ENCODE results near the gene NUDT16L1. TPM values are rescaled to one million over a fixed set of nuclear protein-coding genes. Genes with fewer than 3 reads are reported as not detected.
A peak's percentile ranks its signal among the peaks of the same experiment; 100 is the strongest.

The NUDT16L1 gene
- total RNA-seq, 2 donors from 2014 or later, result 18.7 to 25.4 TPM

DNA sequence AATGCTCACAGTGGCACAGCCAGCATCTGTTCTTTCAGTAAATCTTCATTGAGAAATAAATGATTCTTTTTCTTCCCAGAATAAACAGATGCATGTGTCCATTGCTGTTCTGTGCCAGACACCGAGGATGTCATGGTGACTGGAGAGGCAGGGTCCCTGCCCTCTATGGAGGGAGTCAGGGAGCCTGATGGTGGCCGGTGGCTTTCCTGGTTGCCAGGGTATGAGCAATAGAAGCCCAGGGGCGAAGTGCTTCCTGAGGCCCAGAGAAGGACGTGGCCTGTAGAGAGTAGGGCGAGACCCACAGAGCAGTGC, 29.9 kb upstream of the NUDT16L1 start:
- TF ChIP-seq, protein P1, sequence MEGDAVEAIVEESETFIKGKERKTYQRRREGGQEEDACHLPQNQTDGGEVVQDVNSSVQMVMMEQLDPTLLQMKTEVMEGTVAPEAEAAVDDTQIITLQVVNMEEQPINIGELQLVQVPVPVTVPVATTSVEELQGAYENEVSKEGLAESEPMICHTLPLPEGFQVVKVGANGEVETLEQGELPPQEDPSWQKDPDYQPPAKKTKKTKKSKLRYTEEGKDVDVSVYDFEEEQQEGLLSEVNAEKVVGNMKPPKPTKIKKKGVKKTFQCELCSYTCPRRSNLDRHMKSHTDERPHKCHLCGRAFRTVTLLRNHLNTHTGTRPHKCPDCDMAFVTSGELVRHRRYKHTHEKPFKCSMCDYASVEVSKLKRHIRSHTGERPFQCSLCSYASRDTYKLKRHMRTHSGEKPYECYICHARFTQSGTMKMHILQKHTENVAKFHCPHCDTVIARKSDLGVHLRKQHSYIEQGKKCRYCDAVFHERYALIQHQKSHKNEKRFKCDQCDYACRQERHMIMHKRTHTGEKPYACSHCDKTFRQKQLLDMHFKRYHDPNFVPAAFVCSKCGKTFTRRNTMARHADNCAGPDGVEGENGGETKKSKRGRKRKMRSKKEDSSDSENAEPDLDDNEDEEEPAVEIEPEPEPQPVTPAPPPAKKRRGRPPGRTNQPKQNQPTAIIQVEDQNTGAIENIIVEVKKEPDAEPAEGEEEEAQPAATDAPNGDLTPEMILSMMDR (IDR thresholded peaks at IDR 0.05), result no peak
- TF ChIP-seq POLR2A (IDR thresholded peaks at IDR 0.05), result no peak
- no peaks in the 10 kb centered on the region for H3K9me3 ChIP-seq
- DNase-seq (no peak), ATAC-seq (no peak)
- peaks cover 16% of the 10 kb centered on the region for H3K4me1 ChIP-seq
- 62 to 85% methylated on average over 5 of the region's 5 CpGs for WGBS, 2 donors
- H3K27ac ChIP-seq, result peak overlapping the region in 2 of 4 donors; percentile 11 to 43
- H3K4me3 ChIP-seq, result no peak overlapping the region
- no peaks in the 10 kb centered on the region for H3K27me3 ChIP-seq
- intact Hi-C loops (cut with DNase I), result no loop called here
- H3K36me3 ChIP-seq (replicated peaks in 1 of 2; ENCODE audit: insufficient read depth in 1 of 2, low read depth in 2 of 2), result peaks cover 0 to 12% of the 10 kb centered on the region in 2 donors

DNA sequence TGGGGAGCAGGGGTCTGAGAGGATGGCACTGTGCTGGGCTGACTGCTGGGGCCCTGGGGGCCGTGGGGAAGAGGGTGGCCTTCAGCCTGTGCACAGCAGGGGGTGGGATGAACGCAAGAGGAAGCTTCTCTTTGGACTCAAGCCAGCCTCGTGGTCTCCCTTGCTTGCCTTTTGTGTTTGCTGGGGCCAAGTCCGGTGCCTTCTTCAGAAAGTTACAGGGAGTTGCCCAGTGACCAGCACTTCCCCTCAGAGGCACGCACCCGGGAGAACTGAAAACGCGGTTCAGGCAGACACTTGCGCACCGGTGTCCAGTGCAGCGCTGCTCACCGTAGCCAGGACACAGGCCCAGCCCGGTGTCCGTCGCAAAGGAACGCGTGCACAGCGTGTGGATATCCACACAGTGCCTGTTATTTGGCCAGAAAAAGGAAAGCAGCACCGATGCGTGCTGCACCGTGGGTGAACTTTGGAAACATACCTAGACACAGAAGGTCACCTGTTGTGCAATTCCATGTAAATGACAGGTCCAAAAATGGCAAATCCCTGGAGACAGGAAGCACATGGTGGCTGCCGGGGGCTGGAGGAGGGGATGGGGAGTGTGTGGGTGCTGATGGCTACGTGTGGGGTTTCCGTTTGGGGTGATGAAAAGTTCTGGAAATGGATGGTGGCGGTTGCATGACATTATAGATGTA, 29.4 kb upstream of the NUDT16L1 start:
- TF ChIP-seq, protein P1 (IDR thresholded peaks at IDR 0.05), result no peak
- TF ChIP-seq POLR2A (IDR thresholded peaks at IDR 0.05), result no peak
- Histone ChIP-seq H3K27ac (peak overlapping the region in 2 of 4 donors; percentile 11 to 43), H3K27me3 (no peaks in the 10 kb centered on the region), H3K4me1 (peaks cover 16% of the 10 kb centered on the region), H3K4me3 (no peak overlapping the region), H3K36me3 (replicated peaks in 1 of 2; ENCODE audit: insufficient read depth in 1 of 2, low read depth in 2 of 2) (peaks cover 0 to 13% of the 10 kb centered on the region in 2 donors), H3K9me3 (no peaks in the 10 kb centered on the region)
- no peak for ATAC-seq
- intact Hi-C loops (cut with DNase I), result no loop called here
- 70 to 80% methylated on average over 20 to 25 of the region's 25 CpGs for WGBS, 2 donors
- peak in 2 of 4 donors; percentile 40 to 79 for DNase-seq

DNA sequence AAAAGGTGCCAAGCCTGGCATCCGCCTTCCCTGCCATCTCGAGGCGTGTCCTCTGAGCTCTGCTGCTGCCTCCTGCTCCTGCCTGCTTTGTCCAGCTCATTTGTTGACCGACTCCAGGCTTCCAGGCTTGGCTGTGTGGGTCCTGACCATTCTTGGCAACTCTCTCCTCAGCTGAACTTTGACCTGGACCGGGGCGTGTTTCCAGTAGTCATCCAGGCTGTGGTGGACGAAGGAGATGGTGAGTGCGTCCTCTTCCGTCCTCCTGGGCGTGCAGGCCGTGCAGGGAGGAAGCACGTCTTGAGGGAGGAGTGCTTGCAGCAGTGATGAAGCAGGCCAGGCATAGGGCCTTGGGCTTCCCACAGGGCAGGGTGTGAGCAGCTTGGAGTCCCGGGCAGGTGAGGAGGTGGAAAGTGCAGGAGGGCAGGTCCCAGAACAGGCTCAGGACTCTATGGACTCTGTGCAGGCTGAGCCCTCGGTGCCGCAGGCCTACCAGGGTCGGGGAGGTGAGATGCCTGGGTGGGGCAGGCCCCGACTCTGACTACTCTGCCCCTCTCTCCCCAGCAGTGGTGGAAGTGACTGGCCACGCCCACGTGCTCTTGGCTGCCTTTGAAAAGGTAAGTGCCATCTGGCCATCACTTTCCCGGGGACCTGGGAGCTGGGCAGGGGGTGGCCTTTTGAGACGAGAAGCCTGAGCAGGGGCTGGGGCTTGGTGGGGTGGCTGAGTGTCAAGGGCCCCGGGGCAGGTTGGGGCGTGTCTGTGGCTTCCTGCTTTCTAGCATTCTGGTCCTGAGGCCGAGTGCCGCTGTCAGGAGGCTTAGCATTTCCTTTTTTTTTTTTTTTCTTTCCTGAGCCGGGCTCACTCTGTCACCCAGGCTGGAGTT, 28.6 kb upstream of the NUDT16L1 start:
- Histone ChIP-seq H3K4me1 (peaks cover 16% of the 10 kb centered on the region), H3K36me3 (replicated peaks in 1 of 2; ENCODE audit: insufficient read depth in 1 of 2, low read depth in 2 of 2) (peaks cover 0 to 18% of the 10 kb centered on the region in 2 donors), H3K4me3 (no peak overlapping the region), H3K9me3 (no peaks in the 10 kb centered on the region), H3K27me3 (no peaks in the 10 kb centered on the region), H3K27ac (peak overlapping the region in 1 of 4 donors; percentile 31)
- ATAC-seq, result no peak
- intact Hi-C loops (cut with DNase I), result no loop called here
- WGBS, 2 donors, result 60 to 78% methylated on average over 17 to 26 of the region's 26 CpGs
- TF ChIP-seq, protein P1 (IDR thresholded peaks at IDR 0.05), result no peak
- TF ChIP-seq POLR2A (IDR thresholded peaks at IDR 0.05), result no peak
- peak in 1 of 4 donors; percentile 56 for DNase-seq

DNA sequence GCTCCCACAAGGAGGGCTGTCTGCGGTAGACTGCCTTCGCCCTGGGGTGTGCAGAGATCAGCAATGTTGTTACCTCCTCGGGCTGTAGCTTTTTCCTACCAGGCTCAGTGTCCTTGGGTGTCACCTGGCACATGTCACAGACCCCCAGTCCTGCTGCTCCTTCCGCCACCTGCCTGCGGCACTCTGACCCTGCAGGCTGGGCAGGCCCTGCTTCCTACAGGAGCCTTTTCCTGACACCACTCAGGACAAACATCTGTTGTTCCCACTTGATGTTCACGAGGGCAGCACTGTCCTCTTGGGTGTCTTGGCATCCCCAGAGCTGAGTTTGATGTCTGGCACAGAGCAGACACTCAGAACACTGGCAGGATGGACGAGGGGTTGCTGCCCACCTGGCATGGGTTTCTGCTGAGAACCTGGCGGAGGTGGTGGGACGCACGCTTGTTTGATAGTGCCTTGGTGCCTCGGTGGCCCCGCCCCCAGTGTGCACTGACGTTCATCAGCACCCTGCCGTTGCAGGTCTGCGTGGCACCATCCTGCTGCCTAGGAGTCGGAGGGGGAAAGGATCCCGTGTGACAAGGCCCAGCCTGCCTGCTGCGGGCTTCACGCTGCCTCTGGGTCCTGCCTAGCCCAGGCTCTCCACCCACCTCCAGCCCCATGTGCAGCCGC, 26.7 kb upstream of the NUDT16L1 start:
- H3K36me3 ChIP-seq (replicated peaks in 1 of 2; ENCODE audit: insufficient read depth in 1 of 2, low read depth in 2 of 2), result peaks cover 0 to 18% of the 10 kb centered on the region in 2 donors
- ATAC-seq, result no peak
- DNase-seq, result peak in 1 of 4 donors; percentile 40
- intact Hi-C loops (cut with DNase I), result no loop called here
- no peaks in the 10 kb centered on the region for H3K27me3 ChIP-seq
- no peak overlapping the region for H3K4me3 ChIP-seq
- H3K9me3 ChIP-seq, result no peaks in the 10 kb centered on the region
- no peak for TF ChIP-seq POLR2A (IDR thresholded peaks at IDR 0.05)
- TF ChIP-seq, protein P1 (IDR thresholded peaks at IDR 0.05), result no peak
- WGBS, 2 donors, result 82 to 88% methylated on average over 7 to 19 of the region's 20 CpGs
- H3K27ac ChIP-seq, result no peak overlapping the region
- peaks cover 12% of the 10 kb centered on the region for H3K4me1 ChIP-seq
